Endometrial microvascular endothelial cells (primary cell): ENCODE results near the gene TECPR1. TPM values are rescaled to one million over a fixed set of nuclear protein-coding genes. Genes with fewer than 3 reads are reported as not detected.
"Not testable (repeated sequence)": the region's sequence is repeated elsewhere in the genome, so short reads cannot be mapped to it uniquely, and the experiment has no call there.

Experiments used
- in situ Hi-C: cut with HindIII; loops from 2 replicates; pipeline ENCODE4 v1.10.0; 2017; ENCODE audit warnings: low sequenced_read_pairs, low pct_unique_long_range_greater_than_20kb; ENCODE audit errors: inconsistent ontology term
- total RNA-seq: library from RNA; depleted of rRNA; stranded (reverse); fragments of >200 nt; gene quantifications from one replicate; pipeline ENCODE4 v1.2.3, GENCODE V29; 2015; ENCODE audit errors: inconsistent ontology term

Gene TECPR1
- total RNA-seq, 1 donor from 2014 or later = 126 TPM

DNA sequence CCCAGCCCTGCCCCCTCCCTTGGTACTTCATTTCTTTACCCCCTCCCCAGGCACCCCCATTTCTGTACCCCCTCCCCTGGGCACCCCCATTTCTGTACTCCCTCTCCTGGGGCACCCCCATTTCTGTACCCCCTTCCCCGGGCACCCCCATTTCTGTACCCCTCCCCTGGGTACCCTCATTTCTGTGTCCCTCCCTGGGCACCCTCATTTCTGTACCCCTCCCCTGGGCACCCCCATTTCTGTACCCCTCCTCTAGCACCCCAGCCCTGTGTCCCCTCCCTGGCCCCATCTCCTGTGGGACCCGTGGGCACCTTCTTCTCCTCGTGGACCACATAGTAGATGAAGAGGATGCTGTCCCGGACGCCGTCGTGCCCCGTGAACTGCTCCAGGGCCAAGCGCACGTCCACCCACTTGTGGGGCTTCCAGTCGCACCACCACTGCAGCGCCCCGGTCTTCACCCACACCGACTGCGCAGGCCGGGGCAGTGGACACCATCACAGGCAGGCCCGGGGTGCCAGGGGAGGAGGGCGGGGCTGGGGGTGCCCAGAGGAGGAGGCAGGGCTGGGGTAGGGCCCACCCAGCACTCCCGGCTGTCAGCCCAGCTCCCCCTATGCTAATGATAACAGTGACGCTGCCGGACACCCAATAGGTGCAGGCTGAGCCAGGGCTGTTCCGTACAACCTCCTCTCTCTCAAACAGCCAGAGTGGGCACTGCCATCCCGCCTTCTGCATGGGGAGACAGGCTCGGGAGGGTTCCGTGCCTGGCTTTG, 20.4 kb downstream of the TECPR1 start:
- in situ Hi-C loops = no loop called here

DNA sequence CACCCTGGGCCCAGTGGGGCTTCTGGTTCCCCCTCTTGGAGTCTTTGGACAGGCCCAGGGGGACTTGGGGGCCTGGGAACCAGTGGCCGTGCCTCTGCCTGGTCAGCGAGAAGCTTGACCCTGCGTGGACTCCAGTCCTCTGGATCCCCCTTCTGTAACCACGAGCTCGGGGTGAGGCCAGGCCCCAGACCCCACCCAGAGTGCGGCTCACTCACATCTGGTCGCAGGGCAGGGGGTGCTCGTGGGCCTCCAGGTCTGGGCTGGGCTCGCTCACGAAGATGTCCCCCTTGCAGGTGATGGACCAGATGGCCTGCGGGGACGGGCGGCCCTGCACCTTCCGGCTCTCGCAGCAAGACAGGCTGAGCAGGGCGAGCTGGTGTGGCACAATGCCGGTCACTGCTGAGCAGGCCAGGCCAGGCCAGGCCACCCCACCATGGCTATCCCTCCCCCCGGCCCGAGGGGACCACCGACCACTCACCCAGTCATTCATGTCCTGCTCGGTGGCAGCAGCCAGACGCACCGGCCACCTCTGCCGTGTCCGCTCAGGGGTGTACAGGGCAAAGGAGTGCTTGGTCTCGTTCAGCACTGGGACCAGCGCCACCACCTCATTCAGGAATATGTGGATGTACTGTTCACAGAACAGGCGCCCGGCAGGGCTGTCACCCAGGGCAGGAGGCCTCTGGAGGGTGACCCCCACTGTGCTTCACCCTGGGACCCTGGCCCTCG, 21.1 kb downstream of the TECPR1 start:
- in situ Hi-C loops = no loop called here

DNA sequence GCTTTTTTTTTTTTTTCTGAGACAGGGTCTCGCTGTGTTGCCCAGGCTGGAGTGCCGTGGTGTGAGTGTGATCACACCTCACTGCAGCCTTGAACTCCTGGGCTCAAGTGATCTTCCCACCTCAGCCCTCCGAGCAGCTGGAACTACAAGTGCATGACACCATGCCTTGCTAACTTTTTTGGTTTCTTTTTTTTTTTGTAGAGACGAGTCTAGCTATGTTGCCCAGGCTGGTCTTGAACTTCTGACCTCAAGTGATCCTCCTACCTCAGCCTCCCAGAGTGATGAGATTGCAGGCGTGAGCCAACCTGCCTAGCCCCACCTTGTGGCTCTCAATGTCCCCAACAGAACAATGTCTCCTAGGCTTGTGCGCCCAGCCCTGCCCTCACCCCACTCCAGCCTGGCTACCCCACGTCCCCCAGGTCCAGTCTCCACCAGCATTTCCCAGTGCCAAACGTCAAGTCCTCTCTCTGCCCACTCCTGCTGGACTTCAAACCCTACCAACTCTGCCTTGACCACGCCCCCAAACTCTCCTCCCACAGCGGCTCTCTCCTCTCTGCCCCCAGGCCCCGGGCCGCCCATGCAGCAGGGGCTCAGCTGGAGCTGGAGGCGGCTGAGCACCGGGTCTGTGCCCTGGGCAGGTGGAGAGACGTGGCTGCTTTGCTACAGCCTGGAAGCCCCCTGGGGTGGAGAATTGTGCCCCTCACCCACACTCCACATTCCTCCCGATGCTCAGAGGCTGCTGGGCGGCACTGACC, 21.9 kb downstream of the TECPR1 start:
- in situ Hi-C loops = no loop called here

DNA sequence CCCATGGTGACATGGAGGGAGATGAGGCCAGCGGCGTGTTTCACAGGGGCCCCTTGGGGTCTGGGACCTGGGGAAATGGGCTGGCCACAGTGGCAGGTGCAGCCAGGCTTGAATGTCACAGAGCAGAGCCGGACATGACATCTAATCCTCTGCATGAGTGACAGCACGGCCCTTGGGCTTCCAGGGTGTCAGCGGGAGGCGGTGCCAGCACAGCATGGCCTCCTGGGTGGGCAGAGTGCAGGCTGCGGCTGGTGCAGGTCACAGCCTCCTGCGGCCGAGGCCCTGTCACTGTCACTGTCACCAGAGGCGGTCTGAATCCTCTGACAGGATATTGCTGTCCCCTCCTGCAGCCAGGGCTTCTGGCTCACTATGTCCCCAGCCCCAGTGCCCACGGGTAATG, 22.6 kb downstream of the TECPR1 start:
- in situ Hi-C loops = no loop called here

DNA sequence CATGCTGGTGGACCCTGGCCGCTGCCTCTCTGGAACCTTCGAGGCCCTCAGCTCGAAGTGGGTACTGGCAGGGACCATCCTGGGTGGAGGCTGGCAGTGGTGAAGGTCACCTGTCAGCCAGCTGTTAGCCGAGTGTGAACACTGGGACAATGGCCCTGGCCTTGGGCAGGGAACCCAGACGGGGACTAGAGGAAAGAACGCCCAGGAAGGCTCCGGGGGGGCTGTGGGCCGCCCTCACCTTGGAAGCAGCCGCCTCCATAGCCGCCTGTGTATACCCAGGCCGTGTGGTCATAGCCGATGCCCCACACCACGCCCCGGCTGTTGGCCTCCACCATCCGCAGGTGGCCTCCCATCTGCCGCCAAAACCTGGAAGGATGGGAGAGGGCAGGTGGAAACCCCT, 23.2 kb downstream of the TECPR1 start:
- in situ Hi-C loops = no loop called here

DNA sequence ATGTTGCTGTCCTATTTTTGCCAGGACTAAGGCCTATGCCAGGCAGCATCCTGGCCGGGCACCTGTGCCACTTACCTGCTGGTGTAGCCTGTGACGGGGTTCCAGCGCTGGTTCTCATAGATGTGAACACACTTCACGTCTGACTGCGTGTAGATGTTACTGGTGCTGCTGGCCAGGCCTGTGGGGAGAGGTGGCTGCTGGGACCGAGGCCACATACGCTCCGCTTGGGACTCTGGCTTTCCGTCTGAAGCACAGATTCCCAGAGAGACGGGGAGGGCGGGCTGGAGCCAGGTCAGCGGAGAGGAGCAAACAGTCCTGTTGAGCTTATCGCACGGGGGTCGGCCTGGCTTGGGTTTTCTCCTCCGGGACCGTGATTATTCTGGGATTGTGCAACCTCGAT, 24.1 kb downstream of the TECPR1 start:
- in situ Hi-C loops = no loop called here

DNA sequence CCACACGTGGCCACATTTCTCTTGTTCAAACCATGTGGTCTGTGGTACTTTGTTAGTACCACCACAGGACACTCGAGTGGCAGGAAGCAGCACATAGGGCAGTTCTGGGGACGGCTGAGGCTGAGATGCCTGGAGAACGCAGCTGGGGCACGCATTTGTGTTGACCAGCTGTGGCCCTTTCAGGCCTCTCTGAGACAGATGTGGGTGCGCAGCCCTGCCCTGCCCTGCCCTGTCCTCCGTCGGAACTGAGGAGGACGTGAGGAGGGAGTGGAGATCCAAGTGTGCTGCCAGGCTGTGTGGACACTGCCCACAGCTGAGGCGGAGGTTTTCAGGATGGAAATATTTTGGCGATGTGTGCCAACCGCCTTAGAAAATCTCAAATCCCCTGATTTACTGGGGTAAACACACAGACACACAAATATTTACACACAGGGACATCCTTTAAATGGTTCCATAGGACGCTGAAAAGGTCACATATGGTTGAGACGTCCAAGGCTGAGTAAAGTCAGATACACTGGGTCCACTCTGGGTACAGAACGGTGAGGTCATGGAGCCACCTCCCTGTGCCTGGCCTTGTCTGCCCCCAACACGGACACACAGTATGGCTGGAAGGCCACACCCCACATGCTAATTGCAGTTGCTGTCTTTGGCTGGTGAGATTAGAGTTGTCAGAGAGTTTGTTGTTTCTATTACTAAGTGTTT, 26.0 kb downstream of the TECPR1 start:
- in situ Hi-C loops = no loop called here

DNA sequence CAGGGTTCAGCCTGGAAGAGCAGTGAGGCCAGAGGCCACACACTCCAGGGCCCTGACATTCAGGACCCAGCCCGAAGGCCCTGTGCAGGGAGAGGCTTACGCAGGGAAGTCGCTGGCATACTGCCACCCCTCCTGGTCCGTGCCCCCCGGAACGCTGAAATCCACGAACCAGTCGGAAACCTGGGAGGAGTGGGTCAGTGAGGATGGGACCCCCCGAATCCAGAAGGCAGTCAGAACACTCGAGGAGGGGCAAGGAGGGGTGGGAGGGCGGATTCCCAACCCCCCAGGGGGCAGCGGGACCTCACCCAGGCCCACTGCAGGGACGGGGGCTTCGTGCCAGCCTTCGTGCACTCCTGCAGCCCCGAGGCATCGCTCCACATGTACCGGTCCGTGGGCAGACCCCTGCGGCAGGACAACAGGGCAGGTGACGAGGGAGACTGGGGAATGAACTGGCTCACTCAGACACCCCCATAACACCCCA, 27.3 kb downstream of the TECPR1 start:
- in situ Hi-C loops = no loop called here

DNA sequence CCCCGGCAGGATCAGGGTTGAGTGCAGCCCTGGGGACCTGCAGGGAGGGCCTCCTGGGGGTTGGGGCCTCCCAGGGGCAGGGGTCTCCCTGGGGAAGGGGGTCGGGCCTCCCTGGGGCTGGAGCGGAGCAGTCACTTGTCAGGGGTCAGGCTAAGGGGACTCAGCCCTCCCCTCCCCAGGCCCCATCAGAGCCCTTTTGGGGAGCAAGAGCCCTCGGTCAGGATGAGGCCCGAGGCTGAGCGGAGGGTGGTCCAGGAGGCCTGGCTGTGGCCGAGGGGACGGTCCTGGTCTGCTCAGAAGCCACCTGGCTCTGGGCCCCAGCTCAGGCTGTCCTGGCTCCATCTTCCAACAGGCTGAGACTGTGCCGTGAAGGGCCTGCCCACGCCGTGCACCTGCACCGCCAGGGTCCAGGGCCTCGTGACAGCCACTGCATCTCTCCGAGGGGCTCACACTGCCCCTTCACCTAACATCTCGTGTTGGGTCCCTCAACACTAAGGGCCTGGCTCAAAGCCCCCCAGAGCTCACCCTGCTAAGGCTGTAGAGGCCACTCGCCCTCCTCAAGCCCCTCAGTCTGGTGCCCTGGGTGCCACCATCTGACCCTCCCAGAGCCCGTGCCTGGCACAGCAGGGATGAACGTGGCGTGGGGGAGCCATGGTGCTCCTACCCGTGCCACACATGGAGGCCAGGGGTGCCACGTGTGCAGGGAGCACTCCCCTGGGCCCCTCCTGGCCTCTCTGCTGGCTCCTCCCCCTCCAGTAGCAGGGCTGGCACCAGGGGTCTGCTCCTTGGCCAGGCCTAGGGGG, 27.9 kb downstream of the TECPR1 start:
- in situ Hi-C loops = no loop called here

DNA sequence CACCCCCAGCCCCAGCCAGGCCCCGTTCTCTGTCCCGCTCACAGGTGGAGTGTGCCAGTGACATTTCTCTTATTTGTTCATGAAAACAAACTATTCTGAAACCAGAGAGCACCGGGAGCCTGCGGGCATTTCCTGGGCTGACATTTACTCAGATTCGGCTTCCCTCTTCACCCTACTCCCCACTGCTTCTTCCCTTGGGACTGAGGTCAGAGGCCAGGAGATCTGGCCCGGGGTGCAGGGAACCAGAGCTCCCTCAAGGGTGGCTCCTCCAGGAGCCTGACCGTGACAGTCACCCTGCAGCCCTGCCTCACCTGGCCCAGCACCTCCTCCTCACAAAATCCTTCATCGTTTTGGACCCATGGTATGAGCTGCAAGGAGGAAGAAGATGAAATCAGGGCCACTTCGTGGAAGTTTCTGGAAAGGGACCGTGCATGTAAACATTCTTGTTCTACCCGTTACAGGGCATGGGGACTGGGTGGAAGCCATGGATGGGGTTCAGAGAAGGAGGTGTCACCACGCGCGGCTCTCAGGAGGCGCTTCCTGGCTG, 28.6 kb downstream of the TECPR1 start:
- in situ Hi-C loops = no loop called here

DNA sequence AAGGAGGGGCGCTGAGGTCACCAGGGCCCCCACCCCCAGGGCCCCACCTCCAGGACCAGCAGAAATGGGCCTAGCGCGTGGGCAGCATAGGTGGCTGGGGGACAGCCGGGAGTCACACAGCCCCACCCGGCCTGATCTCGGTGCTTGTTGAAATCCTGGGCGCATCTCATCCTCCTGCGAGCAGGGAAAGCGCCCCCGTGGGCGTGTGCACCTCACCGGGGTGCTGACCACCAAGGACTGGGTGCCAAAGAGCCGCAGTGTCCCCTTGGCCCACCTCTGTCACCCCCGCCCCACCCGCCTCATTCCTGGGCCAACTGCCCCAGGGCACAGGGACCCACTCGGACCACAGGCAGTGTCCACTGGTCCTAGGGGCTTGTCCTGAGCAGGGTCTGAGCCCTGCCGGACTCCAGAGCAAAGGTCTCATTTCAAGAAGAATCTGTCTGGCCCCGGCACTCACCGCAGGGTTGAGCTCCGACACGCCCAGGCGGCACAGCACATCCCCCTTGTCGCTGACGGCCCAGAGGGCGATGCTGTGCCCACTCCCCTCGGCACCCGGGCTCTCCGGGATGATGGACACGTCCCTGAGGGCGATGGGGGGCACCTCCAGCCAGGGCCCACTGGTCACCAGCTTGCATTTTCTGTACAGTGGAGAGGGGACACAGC, 29.4 kb downstream of the TECPR1 start:
- in situ Hi-C loops = no loop called here

DNA sequence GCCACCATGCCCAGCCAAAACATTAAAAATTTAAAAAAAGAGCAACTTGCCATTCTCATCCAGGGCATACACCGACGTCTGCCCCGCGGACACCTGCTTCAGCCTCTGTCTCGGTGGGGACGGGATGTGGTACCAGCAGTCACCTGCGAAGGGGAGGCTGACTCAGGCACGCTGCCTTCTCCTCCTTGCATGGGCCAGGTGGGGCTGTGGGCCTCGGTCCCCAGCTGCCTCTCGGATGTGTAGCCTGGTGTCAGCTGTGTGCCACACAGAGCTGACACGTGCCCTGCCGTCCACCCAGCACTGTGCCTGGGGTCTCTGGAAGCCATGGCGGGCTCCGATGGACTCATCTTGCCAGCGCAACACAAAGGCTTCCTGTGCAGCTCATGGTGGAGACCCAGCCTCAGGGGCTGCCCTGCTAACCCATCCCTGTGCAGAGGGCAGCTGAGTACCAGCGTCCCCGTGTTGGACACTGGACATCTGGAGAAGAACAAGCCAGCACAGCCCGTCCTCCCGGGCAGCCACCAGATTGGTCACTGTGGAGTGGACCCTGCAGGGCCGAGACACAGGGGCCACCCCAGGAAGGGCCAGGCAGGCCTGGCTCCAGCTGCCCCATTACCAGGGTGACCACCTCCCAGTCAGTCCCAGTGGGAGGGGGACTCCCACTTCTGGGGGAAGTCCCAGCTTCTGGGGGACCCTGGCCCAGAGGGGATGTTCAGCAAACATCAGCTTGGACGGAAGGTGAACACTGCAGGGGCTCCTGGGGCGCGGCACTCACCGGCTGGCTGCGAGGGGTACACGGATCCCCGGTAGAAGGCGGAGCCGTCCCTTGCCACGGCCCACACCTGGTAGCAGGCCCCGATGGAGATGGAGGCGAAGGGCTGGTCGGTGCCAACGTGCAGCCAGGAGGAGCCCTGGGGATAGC, 30.2 kb downstream of the TECPR1 start:
- in situ Hi-C loops = no loop called here

DNA sequence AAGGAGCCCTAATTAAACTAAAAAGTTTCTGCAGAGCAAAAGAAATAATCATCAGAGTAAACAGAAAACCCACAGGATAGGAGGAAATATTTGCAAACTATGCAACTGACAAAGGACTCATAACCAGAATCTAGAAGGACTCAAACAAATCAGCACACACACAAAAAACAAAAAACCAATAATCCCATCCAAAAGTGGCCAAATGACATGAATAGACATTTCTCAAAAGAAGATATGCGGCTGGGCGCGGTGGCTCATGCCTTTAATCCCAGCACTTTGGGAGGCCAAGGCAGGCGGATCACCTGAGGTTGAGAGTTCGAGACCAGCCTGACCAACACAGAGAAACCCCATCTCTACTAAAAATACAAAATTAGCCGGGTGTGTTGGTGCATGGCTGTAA, 32.6 kb downstream of the TECPR1 start:
- in situ Hi-C loops = not testable (repeated sequence)

DNA sequence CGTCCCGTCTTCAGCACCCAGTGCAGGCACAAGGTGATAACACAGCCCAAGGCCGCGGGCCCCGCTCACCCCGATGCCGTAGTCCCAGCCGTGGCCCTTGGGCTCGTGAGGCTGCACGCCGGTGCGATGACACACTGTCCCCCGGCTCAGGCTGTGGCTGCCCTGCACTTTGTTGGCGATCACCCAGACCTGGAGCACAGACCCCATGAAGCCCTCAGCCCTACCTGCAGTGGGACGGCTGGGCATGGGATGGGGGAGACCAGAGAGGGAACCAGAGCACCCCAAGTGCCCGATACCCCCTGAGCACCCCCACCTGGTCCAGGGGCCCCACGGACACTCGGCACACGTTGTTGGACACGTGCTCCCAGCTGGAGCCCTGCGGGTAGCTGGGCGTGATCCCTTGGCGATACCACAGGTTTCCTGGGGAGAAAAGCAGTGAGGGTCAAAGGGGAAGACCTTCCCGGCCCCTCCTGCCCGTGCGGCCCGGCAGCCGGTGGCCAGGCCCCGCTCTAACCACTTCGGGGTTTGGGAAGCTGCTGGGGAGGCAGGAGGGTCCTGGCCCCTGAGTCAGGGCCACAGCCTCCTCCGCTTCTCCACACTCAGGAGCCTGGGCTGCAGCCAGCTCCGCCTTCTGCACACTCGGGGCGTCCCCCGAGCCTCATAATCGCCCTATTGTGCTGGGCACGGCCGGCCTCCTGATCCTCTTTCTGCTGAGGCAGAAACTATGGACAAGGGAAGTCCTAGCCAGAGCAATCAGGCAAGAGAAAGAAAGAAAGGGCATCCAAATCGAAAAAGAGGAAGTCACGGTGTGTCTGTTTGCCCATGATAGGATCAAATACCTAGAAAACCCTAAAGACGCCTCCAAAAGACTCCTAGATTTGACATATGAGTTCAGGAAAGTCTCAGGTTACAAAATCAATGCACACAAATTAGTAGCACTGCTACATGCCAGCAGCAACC, 34.1 kb downstream of the TECPR1 start:
- in situ Hi-C loops = no loop called here

DNA sequence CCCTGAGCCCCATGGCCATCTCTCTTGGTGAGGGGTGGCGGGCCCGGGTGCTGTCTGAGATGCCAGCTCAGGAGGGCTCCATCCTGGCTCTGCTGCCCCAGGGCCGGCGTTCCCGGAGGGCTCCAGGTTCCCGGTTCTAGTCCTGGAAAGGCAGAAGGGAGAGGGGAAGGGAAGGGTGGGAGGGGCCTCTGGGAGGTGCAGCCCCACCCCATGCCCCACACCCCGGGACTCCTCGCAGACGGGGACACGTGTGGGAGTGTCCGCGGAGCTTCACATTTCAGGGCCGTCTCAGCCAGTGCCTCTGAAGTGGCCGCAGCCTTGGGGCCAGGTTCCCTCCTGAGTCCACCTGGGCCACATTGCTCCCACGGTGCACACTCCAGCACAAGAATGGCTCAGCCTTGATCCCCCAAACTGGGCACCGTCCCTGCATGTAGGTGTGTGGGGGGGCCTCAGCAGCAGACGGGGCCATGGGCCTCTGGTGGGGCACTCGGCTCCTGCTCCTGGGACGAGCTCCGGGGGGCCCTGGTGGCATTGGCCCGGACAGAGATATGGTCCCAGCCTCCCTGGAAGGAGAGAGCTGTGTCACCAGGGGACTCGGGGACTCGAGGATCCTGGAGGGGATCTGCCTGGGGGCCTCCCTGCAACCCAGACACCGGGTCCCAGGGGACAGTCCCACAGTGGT, 35.0 kb downstream of the TECPR1 start:
- in situ Hi-C loops = no loop called here
